NCI-H69 (cell line): Measurements from ENCODE around the gene CR2.
"Not testable (repeated sequence)": the region's sequence is repeated elsewhere in the genome, so short reads cannot be mapped to it uniquely, and the experiment has no call there.

ENCODE experiments used
- DNase-seq: peaks from one replicate; lab custom pipeline; 2025; lab: John Stamatoyannopoulos, UW

CR2 gene

DNA sequence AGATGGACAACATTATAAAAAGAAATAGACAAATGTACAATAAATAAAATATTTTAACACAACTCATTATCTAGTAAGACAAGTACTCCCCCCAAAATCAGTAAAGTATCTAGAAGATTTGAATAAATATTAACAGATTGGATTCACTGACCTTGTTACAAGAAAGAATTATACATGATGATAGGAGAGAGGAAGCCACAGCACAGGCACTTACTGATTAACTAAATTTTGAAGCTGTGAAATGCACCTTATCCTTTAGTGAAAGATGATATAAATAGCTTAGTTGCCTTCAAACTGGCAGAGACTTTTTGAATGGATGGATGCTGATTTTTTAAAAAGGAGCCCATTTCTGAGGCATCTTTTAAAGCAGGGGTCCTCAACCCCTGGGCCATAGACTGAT is 50.3 kb downstream of the CR2 start:
- DNase-seq: no peak

- DNase-seq: no peak
Measured at GRCh38 chr1:207510444-207510843, 56.3 kb downstream of the CR2 start.

GRCh38 chr1:207514890-207515289 is 60.8 kb downstream of the CR2 start:
- DNase-seq: no peak

DNA sequence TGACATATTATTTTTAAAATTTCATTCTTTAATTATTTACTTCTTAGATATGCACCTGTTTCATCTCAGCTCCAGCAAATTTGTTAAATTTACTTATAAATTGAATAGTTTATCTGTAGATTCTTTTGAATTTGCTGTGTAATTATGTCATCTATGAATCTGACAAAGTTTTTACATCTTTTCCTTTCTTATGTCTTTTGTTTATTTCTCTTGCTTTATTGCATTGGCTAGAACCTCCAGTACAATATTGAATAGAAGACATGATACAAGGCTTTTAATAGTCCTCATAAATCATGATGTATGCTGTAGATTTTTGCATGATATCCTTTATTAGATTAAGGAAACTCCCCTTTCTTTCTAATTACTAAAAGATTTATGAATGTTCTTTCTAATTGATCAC is 62.6 kb downstream of the CR2 start:
- DNase-seq: no peak

DNA sequence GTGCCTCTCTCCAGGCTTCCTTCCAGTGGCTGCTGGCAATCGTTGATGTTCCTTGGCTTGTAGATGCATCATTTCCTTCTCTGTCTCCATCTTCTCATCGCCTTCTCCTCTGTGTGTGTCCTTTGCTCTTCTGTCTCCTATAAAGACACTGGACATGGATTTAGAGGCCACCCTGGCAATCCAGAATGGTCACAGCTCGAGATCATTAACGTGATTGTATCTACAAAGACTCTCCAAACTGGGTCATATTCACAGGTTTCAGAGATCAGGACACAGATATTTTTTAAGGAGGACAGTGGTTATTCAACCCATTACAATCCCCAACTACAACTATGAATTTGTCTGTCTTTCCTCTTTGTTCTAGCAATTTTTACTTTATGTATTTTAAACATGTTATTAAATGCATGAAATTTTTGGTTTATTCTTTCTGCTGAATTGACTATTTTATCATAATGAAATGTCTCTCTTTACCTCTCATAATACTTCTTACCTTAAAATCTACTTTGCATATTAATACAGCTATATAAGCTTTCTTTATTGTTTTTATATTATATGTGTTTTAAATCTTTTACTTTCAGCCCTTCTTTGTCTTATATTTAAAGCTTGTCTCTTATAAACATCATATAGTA is 64.6 kb downstream of the CR2 start:
- no peak for DNase-seq

GRCh38 chr1:207519505-207520399 is 65.6 kb downstream of the CR2 start:
- no peak for DNase-seq

- not testable (repeated sequence) for DNase-seq
Measured at GRCh38 chr1:207520400-207521345, 66.5 kb downstream of the CR2 start.

- not testable (repeated sequence) for DNase-seq
Measured at GRCh38 chr1:207525239-207525638, 71.1 kb downstream of the CR2 start.

DNA sequence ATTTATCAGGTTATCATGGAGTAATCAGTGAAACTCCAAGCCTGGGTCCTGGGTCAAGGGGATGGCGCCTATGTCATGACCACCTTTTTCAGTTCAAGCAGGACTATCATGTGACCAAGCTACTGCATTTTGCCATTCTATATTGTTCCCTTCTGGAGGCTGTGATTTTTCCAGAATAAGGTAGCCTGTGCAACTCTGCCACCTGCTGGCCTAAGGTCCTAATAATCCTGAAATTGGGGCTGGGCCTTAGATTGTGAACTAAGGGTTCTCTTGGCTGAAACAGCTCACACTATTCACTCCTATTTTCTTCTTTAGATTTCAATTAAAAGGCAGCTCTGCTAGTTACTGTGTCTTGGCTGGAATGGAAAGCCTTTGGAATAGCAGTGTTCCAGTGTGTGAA is 74.3 kb downstream of the CR2 start:
- not testable (repeated sequence) for DNase-seq

DNA sequence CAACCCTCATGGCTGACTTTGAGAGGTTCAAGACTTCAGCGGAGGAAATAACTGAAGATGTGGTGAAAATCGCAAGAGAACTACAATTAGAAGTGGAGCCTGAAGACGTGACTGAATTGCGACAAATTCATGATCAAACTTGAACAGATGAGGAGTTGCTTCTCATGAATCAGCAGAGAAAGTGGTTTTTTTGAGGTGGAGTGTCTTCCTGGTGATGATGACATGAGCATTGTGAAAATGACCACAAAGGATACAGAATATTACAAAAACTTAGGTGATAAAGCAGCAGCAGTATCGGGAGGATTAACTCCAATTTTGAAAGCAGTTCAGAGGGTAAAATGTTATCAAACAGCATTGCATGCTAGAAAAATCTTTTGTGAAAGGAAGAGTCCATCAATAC is 82.1 kb downstream of the CR2 start:
- not testable (repeated sequence) for DNase-seq
